MCF 10A (cell line): ENCODE data around the gene CITED4. TPM values are rescaled to one million over a fixed set of nuclear protein-coding genes. Genes with fewer than 3 reads are reported as not detected.

Experiments used
- BruUV-seq: library from RNA; stranded (reverse); fragments of 400-500 nt; replicated peaks from 2 replicates; lab custom pipeline; 2021; lab: Mats Ljungman, UMichigan
- CTCF ChIA-PET: fragments of 300-600 bp; sonication (Branson Sonifier 250); formaldehyde crosslinking; extraction: SDS; loops from one replicate; lab custom pipeline; 2021; ENCODE audit warnings: antibody characterized with exemption, inconsistent platforms; lab: Yijun Ruan, JAX
- POLR2A ChIA-PET: fragments of 300-600, 350-650 bp; sonication (Branson Sonifier 250); formaldehyde crosslinking; extraction: SDS; loops from one replicate; lab custom pipeline; 2020; ENCODE audit warnings: antibody characterized with exemption, inconsistent platforms; lab: Yijun Ruan, JAX
- DNase-seq: peaks from one replicate; pipeline ENCODE4 v3.0.0-alpha.2; 2018; ENCODE audit not compliant: unreplicated experiment
- H3K27ac Mint-ChIP-seq: one replicate; pipeline ENCODE4 v1.8.0; 2022; ENCODE audit warnings: mild to moderate bottlenecking, low read depth, mixed read lengths; ENCODE audit not compliant: unreplicated experiment
- H3K27me3 Mint-ChIP-seq: one replicate; pipeline ENCODE4 v1.8.0; 2022; ENCODE audit warnings: mixed read lengths; ENCODE audit not compliant: insufficient read depth, unreplicated experiment
- H3K36me3 Mint-ChIP-seq: one replicate; pipeline ENCODE4 v1.8.0; 2022; ENCODE audit warnings: mild to moderate bottlenecking, moderate library complexity, mixed read lengths; ENCODE audit not compliant: insufficient read depth, unreplicated experiment
- H3K4me1 Mint-ChIP-seq: one replicate; pipeline ENCODE4 v1.8.0; 2022; ENCODE audit warnings: mixed read lengths; ENCODE audit not compliant: insufficient read depth, unreplicated experiment
- H3K4me3 Mint-ChIP-seq: one replicate; pipeline ENCODE4 v1.8.0; 2022; ENCODE audit warnings: mild to moderate bottlenecking, moderate library complexity, mixed read lengths; ENCODE audit not compliant: unreplicated experiment
- H3K9me3 Mint-ChIP-seq: one replicate; pipeline ENCODE4 v1.8.0; 2022; ENCODE audit warnings: mixed read lengths; ENCODE audit not compliant: unreplicated experiment
- CTCF ChIP-seq: fragments of 200-600 bp; IDR thresholded peaks from one replicate; pipeline ENCODE4 v1.8.0; 2022; ENCODE audit warnings: antibody characterized with exemption, mild to moderate bottlenecking; ENCODE audit not compliant: unreplicated experiment
- intact Hi-C: fragments of 100-400 bp; cut with micrococcal nuclease; formaldehyde crosslinking; loops from 2 replicates; pipeline ENCODE4 v1.14.1; 2022
- total RNA-seq: library from RNA; stranded (reverse); gene quantifications from 2 replicates; pipeline ENCODE4 v1.2.3, GENCODE V29; 2022

CITED4 gene
- total RNA-seq, 1 experiment from 2014 or later = 43.5 TPM

DNA sequence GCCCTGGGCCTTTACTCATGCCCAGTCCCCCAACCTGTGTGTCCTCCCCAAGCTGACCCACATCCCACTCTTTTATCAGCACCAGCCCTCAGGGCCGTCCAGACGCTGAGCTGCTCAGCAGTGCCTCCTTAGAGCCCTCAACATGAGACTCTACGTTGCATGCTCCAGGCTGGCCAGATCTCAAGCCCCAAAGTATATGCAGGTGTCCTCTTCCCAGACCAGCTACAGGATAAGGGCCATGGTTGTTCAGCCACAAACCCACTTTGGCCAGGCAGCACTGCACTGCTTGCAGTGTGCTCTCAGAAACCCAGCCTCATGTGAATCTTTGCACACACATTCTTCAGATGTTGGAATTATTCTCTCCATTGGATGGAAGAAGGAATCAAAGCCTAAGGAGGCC is 6.0 kb downstream of the CITED4 start:
- intact Hi-C loops = no loop called here
- H3K27me3 Mint-ChIP-seq = no peaks in the 10 kb centered on the region

GRCh38 chr1:40855513-40855912 is 6.7 kb downstream of the CITED4 start:
- CTCF ChIA-PET = interaction anchor here (1.2 to 19.7 kb wide), 2 partner anchors 92 to 101 kb away, joined by 3 to 609 read pairs; no protein-coding TSS in a partner anchor
- Mint-ChIP-seq H3K4me3 (no peak overlapping the region), H3K36me3 (no peaks in the 10 kb centered on the region), H3K9me3 (no peaks in the 10 kb centered on the region), H3K4me1 (peaks cover 12% of the 10 kb centered on the region), H3K27me3 (no peaks in the 10 kb centered on the region), H3K27ac (no peak overlapping the region)
- TF ChIP-seq CTCF = peak; percentile 30
- no peak for DNase-seq
- no TSS peak for BruUV-seq
- intact Hi-C loops = no loop called here
- POLR2A ChIA-PET = no interaction called here

More for the DNA sequence above, 6.0 kb downstream of the CITED4 start:
- DNase-seq = no peak
- BruUV-seq = no TSS peak
- Mint-ChIP-seq H3K4me3 (no peak overlapping the region), H3K36me3 (peaks cover 4% of the 10 kb centered on the region), H3K27ac (no peak overlapping the region), H3K4me1 (peaks cover 17% of the 10 kb centered on the region), H3K9me3 (no peaks in the 10 kb centered on the region)
- TF ChIP-seq CTCF = no peak
- POLR2A ChIA-PET = no interaction called here
- CTCF ChIA-PET = interaction anchor here (1.2 to 19.7 kb wide), 2 partner anchors 91 to 101 kb away, joined by 3 to 609 read pairs; no protein-coding TSS in a partner anchor

DNA sequence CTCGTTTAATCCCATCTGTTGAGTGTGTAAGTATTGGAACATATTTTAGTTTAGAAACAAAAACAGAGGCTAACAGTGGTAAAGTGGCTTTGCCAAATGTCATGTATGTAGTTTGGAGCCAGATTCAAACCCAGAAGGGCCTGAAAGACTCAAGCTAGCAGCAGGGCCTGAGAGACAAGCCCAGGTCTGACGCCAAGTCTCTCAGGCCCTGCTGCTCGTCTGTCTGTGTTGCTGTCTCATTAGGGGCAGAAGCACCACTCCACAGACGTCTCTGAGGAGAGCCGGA is 8.3 kb downstream of the CITED4 start:
- CTCF ChIA-PET = interaction anchor here (0.5 to 19.7 kb wide), 8 partner anchors 8 to 1491 kb away, joined by 3 to 609 read pairs (median 6); partner anchors contain the start of gene CITED4
- H3K36me3 Mint-ChIP-seq = no peaks in the 10 kb centered on the region
- H3K27ac Mint-ChIP-seq = no peak overlapping the region
- intact Hi-C loops = no loop called here
- DNase-seq = no peak
- no peaks in the 10 kb centered on the region for H3K9me3 Mint-ChIP-seq
- BruUV-seq = no TSS peak
- peaks cover 11% of the 10 kb centered on the region for H3K4me1 Mint-ChIP-seq
- H3K4me3 Mint-ChIP-seq = no peak overlapping the region
- POLR2A ChIA-PET = interaction anchor here (0.6 to 2.1 kb wide), 7 partner anchors 8 to 89 kb away, joined by 3 to 20 read pairs (median 3); partner anchors contain the start of gene CITED4
- no peak for TF ChIP-seq CTCF
- H3K27me3 Mint-ChIP-seq = no peaks in the 10 kb centered on the region

- intact Hi-C loops = no loop called here
- no peaks in the 10 kb centered on the region for H3K27me3 Mint-ChIP-seq
- CTCF ChIA-PET = interaction anchor here (0.5 to 19.7 kb wide), 10 partner anchors 8 to 1492 kb away, joined by 3 to 609 read pairs (median 4); partner anchors contain the start of gene CITED4
Observed at GRCh38 chr1:40853113-40853884, 8.9 kb downstream of the CITED4 start.

More at GRCh38 chr1:40853113-40853884, 8.9 kb downstream of the CITED4 start:
- TF ChIP-seq CTCF = no peak
- POLR2A ChIA-PET = interaction anchor here (0.6 to 2.1 kb wide), 9 partner anchors 9 to 389 kb away, joined by 3 to 20 read pairs (median 3); partner anchors contain the start of gene CITED4
- DNase-seq = no peak
- peaks cover 7% of the 10 kb centered on the region for H3K4me1 Mint-ChIP-seq
- H3K4me3 Mint-ChIP-seq = no peak overlapping the region
- no peaks in the 10 kb centered on the region for H3K36me3 Mint-ChIP-seq
- H3K27ac Mint-ChIP-seq = peak overlapping the region; percentile 26
- no TSS peak for BruUV-seq
- no peaks in the 10 kb centered on the region for H3K9me3 Mint-ChIP-seq
